ENCODE results near the gene ATP2A1. TPM values are rescaled to one million over a fixed set of nuclear protein-coding genes. Genes with fewer than 3 reads are reported as not detected.

ATP2A1 gene
- total and polyA plus RNA-seq, 2 donors (not counting 3 experiments of a cell fraction or from before 2014, with no cell fraction given), result 1.2 to 2.5 TPM

DNA sequence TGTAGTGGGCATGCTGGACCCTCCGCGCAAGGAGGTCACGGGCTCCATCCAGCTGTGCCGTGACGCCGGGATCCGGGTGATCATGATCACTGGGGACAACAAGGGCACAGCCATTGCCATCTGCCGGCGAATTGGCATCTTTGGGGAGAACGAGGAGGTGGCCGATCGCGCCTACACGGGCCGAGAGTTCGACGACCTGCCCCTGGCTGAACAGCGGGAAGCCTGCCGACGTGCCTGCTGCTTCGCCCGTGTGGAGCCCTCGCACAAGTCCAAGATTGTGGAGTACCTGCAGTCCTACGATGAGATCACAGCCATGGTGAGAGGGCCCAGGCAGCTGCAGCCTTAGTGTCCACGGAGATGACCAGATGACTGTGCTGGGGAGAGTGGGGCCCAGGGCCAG is 22.3 kb downstream of the ATP2A1 start:
- Histone ChIP-seq H3K79me2 (ENCODE audit: control insufficient read depth, insufficient read depth, low read length) (no peaks in the 10 kb centered on the region), H3K36me3 (ENCODE audit: control insufficient read depth in 2 of 2, extremely low read depth in 1 of 2, insufficient read depth in 2 of 2, low read length in 2 of 2) (peaks cover 0 to 4% of the 10 kb centered on the region in 2 experiments), H3K4me3 (replicated peaks in 1 of 3; ENCODE audit: insufficient read depth in 1 of 3, low read depth in 1 of 3, low read length in 3 of 3) (no peak overlapping the region), H3K9ac (replicated peaks; ENCODE audit: extremely low read depth, insufficient read depth, low read length) (no peak overlapping the region), H4K20me1 (replicated peaks; ENCODE audit: control insufficient read depth, extremely low read depth, insufficient read depth, low read length) (no peaks in the 10 kb centered on the region), H3K9me1 (replicated peaks; ENCODE audit: control insufficient read depth, extremely low read depth, insufficient read depth, low read length) (no peaks in the 10 kb centered on the region), H3K4me1 (ENCODE audit: control insufficient read depth, extremely low read depth, insufficient read depth, low read length) (no peaks in the 10 kb centered on the region), H3K4me2 (ENCODE audit: insufficient read depth, low read length) (no peak overlapping the region), H2AFZ (ENCODE audit: low read depth, low read length) (no peak overlapping the region), H3K9me3 (replicated peaks; ENCODE audit: control insufficient read depth, insufficient read depth, low read length) (no peaks in the 10 kb centered on the region), H3K27me3 (ENCODE audit: control insufficient read depth in 2 of 2, insufficient read depth in 2 of 2, low read length in 2 of 2) (no peaks in the 10 kb centered on the region), H3K27ac (ENCODE audit: insufficient read depth, low read depth, low read length) (no peak overlapping the region)
- ChIA-PET POLR2A (no interaction called here), CTCF (no interaction called here)
- dilution Hi-C loops (cut with MboI; ENCODE audit: extremely low pct_ligation_motif_present, low sequenced_read_pairs) (no loop called here), intact Hi-C loops (cut with micrococcal nuclease) (no loop called here)
- DNase-seq (ENCODE audit: low read depth, low spot score) (no peak), FAIRE-seq (no peak)
- no TSS peak for BruUV-seq (replicated peaks)
- no peak for TF ChIP-seq EZH2 (IDR thresholded peaks at IDR 0.05; ENCODE audit: borderline replicate concordance, low read depth, low read length, severe bottlenecking)

DNA sequence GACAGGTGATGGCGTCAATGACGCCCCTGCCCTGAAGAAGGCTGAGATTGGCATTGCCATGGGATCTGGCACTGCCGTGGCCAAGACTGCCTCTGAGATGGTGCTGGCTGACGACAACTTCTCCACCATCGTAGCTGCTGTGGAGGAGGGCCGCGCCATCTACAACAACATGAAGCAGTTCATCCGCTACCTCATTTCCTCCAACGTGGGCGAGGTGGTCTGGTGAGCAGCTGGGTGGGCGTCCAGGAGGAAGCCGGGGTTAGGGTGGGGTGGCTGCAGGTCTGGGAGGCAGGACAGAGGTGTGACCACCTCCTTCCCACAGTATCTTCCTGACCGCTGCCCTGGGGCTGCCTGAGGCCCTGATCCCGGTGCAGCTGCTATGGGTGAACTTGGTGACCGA is 23.6 kb downstream of the ATP2A1 start:
- no peak overlapping the region for H3K9ac ChIP-seq (replicated peaks; ENCODE audit: extremely low read depth, insufficient read depth, low read length)
- no peaks in the 10 kb centered on the region for H3K27me3 ChIP-seq (ENCODE audit: control insufficient read depth in 2 of 2, insufficient read depth in 2 of 2, low read length in 2 of 2)
- H3K4me3 ChIP-seq (replicated peaks in 1 of 3; ENCODE audit: insufficient read depth in 1 of 3, low read depth in 1 of 3, low read length in 3 of 3), result no peak overlapping the region
- H3K4me1 ChIP-seq (ENCODE audit: control insufficient read depth, extremely low read depth, insufficient read depth, low read length), result no peaks in the 10 kb centered on the region
- TF ChIP-seq GATA2 (IDR thresholded peaks at IDR 0.05; ENCODE audit: insufficient read depth, insufficient read length, low read depth, low read length), result no peak
- no peak for TF ChIP-seq JUN (IDR thresholded peaks at IDR 0.05; ENCODE audit: borderline replicate concordance, insufficient read depth, insufficient read length, low read depth)
- TF ChIP-seq, protein P1, sequence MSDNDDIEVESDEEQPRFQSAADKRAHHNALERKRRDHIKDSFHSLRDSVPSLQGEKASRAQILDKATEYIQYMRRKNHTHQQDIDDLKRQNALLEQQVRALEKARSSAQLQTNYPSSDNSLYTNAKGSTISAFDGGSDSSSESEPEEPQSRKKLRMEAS (IDR thresholded peaks at IDR 0.05; ENCODE audit: insufficient read depth, insufficient read length), result no peak
- TF ChIP-seq POLR2AphosphoS5 (IDR thresholded peaks at IDR 0.05; ENCODE audit: insufficient read depth, low read depth, low read length), result no peak
- no peak for TF ChIP-seq MYC (IDR thresholded peaks at IDR 0.05; ENCODE audit: low read depth, low read length)
- TF ChIP-seq, protein P2, sequence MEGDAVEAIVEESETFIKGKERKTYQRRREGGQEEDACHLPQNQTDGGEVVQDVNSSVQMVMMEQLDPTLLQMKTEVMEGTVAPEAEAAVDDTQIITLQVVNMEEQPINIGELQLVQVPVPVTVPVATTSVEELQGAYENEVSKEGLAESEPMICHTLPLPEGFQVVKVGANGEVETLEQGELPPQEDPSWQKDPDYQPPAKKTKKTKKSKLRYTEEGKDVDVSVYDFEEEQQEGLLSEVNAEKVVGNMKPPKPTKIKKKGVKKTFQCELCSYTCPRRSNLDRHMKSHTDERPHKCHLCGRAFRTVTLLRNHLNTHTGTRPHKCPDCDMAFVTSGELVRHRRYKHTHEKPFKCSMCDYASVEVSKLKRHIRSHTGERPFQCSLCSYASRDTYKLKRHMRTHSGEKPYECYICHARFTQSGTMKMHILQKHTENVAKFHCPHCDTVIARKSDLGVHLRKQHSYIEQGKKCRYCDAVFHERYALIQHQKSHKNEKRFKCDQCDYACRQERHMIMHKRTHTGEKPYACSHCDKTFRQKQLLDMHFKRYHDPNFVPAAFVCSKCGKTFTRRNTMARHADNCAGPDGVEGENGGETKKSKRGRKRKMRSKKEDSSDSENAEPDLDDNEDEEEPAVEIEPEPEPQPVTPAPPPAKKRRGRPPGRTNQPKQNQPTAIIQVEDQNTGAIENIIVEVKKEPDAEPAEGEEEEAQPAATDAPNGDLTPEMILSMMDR (IDR thresholded peaks at IDR 0.05; ENCODE audit: extremely low read depth in 1 of 2, insufficient read depth in 1 of 2, low read depth in 1 of 2, low read length in 2 of 2), result no peak
- TF ChIP-seq POLR2A (IDR thresholded peaks at IDR 0.05; ENCODE audit: low read depth, low read length), result no peak
- TF ChIP-seq FOS (IDR thresholded peaks at IDR 0.05; ENCODE audit: borderline replicate concordance, insufficient read depth, low read length), result no peak
- TF ChIP-seq EZH2 (IDR thresholded peaks at IDR 0.05; ENCODE audit: borderline replicate concordance, low read depth, low read length, severe bottlenecking), result no peak
- dilution Hi-C loops (cut with MboI; ENCODE audit: extremely low pct_ligation_motif_present, low sequenced_read_pairs), result no loop called here
- no TSS peak for BruUV-seq (replicated peaks)
- H3K9me3 ChIP-seq (replicated peaks; ENCODE audit: control insufficient read depth, insufficient read depth, low read length), result no peaks in the 10 kb centered on the region
- ChIA-PET CTCF (no interaction called here), POLR2A (no interaction called here)
- intact Hi-C loops (cut with micrococcal nuclease), result no loop called here
- H4K20me1 ChIP-seq (replicated peaks; ENCODE audit: control insufficient read depth, extremely low read depth, insufficient read depth, low read length), result no peaks in the 10 kb centered on the region
- FAIRE-seq (no peak), DNase-seq (ENCODE audit: low read depth, low spot score) (no peak)
- H3K79me2 ChIP-seq (ENCODE audit: control insufficient read depth, insufficient read depth, low read length), result no peaks in the 10 kb centered on the region
- H3K27ac ChIP-seq (ENCODE audit: insufficient read depth, low read depth, low read length), result no peak overlapping the region
- H3K4me2 ChIP-seq (ENCODE audit: insufficient read depth, low read length), result no peak overlapping the region
- H3K36me3 ChIP-seq (ENCODE audit: control insufficient read depth in 2 of 2, extremely low read depth in 1 of 2, insufficient read depth in 2 of 2, low read length in 2 of 2), result peaks cover 0 to 6% of the 10 kb centered on the region in 2 experiments
- no peaks in the 10 kb centered on the region for H3K9me1 ChIP-seq (replicated peaks; ENCODE audit: control insufficient read depth, extremely low read depth, insufficient read depth, low read length)
- no peak overlapping the region for H2AFZ ChIP-seq (ENCODE audit: low read depth, low read length)
